Endometrial microvascular endothelial cells (primary cell): ENCODE results near the gene BRINP3. TPM values are rescaled to one million over a fixed set of nuclear protein-coding genes. Genes with fewer than 3 reads are reported as not detected.
"Not testable (repeated sequence)": the region's sequence is repeated elsewhere in the genome, so short reads cannot be mapped to it uniquely, and the experiment has no call there.

Experiments
- in situ Hi-C: cut with HindIII; loops from 2 replicates; pipeline ENCODE4 v1.10.0; 2017; ENCODE audit warnings: low sequenced_read_pairs, low pct_unique_long_range_greater_than_20kb; ENCODE audit errors: inconsistent ontology term
- total RNA-seq: library from RNA; depleted of rRNA; stranded (reverse); fragments of >200 nt; gene quantifications from one replicate; pipeline ENCODE4 v1.2.3, GENCODE V29; 2015; ENCODE audit errors: inconsistent ontology term

The BRINP3 gene
- total RNA-seq, 1 donor from 2014 or later = not detected

DNA sequence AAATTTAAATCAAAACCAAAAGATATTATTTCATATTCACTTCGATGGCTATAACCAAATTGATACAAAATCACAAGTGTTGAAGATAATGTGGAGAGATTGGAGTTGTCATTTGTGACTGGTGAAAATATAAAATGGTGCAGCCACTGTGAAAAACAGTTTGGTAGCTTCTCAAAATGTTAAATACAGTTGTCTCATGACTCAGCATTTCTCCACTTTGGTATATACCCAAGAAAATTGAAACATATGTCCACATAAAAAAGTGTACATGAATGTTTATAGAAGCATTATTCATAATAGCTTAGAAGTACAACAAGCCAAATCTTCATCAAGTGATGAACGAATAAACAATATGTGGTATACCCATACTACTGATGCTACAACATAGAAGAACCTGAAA is 318.5 kb downstream of the BRINP3 start:
- in situ Hi-C loops = no loop called here

DNA sequence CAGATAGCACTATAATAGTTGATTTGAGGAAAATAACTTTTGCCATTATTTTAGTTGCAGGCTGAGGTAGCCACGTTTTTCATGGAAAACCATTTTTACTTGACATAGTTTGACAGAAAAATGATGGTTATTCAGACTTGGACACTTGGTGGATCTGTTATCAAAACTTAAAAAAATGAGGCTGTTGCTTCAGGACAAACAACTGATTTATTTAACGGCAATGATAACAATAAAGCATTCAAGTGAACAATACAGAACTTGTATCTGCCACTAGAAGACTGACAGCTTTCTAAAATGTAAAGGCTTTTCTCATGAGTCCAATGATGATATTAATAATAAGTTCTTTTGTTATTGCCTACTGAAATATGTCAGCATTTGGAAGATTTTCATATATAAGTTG is 322.9 kb downstream of the BRINP3 start:
- in situ Hi-C loops = no loop called here

DNA sequence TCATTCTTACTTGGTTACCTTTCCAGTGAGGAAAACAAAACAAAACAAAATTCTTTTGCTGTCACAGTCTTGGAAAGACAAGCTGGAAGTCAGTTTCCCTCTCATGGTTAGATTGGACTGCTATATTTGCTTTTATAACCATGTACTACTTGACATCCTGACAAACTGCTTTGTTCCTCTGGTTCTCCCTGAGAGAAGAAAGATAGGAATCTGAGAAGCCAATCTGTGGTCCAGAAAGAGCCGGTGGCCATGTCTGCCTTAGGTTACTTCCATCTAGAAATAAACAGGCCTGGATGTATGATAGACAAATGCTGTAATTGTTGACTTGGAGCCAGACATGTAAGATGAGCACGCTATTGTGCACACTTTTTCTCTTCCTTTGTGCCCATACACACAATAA is 330.0 kb downstream of the BRINP3 start:
- in situ Hi-C loops = no loop called here

DNA sequence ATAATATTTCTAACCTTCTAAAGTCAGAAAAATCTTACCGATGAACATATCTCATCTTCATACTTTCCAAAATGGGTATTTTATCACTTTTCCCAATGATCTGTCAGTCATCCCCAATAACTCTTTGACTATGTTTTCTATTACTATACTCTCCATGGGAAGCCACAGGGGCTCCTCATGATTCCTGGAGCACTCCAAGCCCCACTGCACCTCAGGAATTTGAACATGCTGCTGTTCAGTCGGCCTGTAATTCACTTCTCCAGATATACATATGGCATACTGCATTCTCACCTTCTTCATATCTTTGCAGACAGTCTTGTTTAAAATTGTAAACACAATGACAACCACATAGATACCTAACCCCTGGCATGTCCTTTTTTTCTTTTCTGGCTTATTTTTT is 333.0 kb downstream of the BRINP3 start:
- in situ Hi-C loops = no loop called here

DNA sequence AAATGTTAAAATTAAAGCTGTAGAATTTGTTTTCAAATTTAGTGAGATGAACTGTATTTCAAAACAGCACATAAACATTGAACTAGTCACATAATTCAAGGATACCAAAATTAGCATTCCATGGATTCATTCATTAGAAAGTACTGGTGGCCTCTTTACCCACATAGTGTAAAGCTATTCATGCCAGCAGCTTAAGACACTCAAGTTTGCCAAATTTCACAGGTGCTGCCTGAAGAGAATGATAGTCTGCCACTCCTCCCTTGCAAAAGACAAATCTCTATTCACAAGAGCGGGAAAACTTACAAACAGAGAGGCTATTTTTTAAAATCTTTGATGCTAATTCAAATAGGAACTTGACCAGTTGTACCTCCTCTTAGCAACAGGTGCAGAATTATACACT is 337.0 kb downstream of the BRINP3 start:
- in situ Hi-C loops = no loop called here

DNA sequence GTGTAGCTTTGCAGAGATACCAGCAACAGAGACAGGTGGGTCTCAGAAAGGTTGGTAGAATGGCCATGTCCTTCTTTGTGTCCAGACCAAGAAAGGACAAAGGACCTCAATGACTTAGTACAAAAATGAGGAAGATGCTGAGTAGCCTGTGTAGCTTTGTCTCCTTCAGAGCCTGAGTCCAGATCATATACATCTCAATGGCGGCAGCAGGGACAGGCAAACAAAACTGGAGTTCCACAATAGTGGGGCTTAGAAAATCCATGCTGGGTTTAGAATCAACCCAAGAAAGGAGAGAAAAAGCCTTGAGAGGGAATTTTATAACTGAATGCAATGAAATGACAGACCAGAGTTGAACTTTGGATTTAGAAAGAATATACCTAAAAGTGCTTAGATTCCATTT is 339.0 kb downstream of the BRINP3 start:
- in situ Hi-C loops = no loop called here

DNA sequence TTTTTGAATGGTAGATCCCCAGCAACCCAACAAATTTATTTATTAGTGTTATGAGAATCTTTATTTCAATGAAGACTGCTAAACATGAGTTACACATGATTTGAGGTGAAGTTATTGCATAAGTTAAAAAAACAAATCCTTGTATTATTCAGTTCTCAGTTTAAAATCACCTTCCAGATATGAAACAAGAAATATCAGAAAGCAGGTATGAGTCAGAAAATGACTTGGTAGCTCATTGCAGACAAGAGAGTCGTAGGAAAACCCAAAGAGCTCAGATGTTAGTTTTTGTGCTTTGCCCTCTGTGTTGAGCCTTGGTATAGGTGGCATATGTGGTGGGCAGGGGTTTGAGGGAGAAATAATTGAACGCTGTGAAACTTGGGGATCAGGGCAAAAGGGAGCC is 339.4 kb downstream of the BRINP3 start:
- in situ Hi-C loops = no loop called here

DNA sequence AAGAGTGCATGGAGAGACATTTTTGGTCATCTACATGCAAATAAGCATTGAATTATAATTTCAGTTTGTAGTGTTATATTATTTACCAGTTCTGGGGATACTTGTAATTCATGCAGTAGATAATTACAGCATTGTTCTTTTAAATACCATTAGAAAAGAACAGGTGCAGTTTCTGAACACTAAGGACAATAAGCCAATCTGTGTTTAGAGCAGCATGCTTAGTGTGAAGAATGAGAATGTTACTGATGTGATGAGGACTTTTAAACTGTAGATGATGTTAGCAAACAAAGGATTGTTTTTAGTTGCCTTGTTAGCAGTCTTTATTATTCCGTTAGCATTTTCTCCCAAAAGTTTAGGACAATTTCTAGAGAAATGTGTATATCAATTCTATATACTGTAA is 348.3 kb downstream of the BRINP3 start:
- in situ Hi-C loops = no loop called here

DNA sequence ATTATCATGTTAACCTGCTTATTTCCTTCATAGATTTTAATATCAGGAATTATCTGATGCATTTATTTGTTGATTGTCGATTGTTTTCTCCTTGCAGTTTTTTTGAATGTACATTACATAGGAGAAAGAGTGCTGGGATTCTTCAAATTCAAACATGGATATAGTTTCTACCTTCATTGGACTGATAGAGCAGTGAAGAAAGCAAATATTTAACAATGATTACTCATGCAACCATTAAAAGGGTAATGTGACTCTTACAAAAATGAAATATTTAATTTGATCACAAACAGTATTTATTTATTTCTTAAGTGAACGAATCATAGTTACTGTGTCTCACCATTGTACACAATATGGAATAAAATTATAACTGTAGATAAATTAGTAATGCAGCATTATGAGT is 350.9 kb downstream of the BRINP3 start:
- in situ Hi-C loops = no loop called here

DNA sequence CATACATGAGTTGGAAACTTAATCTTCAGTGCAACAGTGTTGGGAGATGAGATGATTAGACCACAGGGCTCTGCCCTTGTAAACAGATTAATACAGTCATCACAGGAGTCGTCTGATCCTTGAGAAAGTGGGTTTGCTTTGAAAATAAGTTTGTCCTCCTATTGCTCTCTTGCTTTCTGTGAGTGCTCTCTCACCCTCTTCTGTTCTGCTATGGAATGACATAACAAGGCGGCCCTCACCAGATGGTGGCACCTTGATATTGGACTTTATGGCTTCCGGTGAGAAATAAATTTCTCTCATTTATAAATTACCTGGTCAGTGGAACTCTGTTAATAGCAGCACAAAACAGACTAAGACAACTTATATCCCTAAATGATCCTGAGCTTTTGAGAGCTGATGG is 353.6 kb downstream of the BRINP3 start:
- in situ Hi-C loops = no loop called here

DNA sequence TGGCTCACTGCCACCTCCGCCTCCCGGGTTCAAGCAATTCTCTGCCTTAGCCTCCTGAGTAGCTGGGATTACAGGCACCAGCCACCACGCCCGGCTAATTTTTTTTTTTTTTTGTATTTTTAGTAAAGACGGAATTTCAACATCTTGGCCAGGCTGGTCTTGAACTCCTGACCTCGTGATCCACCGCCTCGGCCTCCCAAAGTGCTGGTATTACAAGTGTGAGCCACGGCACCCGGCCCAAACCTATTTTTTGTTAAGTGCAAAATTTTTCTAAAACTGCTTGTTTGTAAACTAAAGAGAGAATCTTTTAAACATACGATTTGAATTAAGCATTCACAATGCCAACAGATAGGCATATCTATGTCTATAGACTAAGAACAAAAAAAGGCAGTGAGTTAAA is 357.1 kb downstream of the BRINP3 start:
- in situ Hi-C loops = not testable (repeated sequence)

DNA sequence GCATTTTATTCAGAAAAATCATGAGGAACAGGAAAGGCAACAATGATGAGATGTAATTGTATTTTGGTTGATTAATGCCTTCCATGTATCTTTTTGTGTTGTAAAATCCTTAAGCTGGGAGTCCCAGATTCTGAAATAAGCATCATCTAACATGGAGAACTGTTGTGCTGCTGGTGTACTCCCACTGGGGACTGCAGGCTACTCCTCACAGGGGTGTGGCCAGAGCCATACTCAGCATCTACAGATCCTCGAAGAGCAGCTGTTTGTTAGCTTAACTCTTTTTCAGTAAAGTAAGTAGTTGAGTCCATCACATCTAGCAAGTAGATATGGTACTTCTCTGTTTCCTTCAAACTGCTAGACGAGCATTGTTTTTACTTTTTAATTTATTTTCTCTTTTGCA is 358.0 kb downstream of the BRINP3 start:
- in situ Hi-C loops = no loop called here

DNA sequence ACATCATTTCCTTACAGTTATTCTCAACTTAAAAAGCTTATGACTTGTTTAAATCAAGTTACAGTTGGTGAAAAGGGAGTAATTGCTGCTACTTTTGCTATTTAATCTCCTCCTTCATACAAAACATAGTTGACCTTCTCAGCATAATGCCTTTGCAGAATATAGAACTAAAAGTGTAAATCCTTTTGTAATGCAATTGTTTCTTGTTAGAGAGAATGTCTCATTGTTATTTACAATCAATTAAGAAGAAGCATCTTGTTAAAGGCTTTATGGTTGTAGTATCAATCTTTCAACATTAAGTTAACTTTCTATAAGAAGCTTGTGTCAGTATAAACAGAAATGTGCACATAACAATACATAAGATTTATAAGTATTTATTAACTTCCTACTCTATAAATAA is 360.7 kb downstream of the BRINP3 start:
- in situ Hi-C loops = no loop called here

DNA sequence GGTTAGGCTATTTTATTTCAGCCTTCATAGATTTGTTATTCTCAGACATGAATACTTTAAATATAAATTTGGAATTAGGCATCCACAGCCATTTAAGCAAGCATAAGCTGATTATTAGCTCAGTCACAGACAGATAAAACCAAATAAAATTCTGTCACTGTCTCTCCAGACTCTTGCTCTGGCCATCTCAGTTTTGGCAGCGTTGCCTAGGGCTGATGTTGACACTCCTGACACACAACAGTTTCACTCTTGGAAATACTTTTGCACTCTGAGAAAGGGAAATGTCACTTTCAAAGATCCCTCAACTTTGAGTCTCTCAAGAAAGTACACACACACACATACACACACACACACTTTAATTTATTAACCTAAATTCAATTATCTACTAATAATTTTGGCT is 372.7 kb downstream of the BRINP3 start:
- in situ Hi-C loops = no loop called here

DNA sequence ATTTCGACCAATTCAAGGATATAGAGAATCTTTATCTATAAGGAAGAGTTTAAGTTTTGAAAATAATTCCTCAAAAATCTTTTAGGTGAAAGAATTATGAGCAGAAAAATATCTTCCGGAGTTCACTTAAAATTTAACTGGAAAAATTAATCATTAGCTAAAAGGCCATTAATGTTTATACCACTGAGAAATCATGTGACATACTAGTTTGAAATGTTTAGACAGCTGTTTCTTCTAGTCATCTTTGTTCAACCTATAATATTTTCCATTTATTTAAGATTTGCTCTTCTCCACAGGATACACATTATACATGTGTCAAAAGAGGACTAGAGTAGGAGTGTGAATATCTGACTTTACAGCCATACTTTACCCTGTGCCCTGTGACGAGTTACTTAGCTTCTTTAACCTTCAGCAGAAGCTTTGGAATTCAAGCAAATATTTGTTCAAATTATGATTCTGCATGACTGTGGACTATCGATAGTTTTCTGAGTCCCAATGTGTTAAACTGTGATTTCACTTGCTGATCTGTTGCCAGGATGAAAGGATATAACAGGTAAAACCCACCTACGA is 374.8 kb downstream of the BRINP3 start:
- in situ Hi-C loops = no loop called here

DNA sequence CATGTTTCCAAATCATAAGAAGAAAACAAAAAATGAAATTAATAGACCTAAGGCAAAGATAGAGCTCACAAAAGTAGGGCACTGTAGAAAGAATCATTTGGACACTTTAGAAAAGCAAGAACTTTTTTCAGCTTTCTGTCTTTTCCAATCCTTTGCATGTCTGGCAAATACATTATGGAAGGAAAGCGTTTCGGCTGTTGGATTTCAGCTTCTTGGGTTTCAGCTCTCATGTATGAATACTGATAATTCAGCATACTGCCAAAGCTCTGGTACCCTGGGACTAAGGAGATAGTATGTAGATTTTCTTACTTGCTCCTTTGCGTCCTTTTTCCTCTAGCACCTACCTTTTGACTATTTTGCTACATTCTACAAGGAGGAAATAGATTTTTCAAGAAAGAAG is 375.9 kb downstream of the BRINP3 start:
- in situ Hi-C loops = no loop called here

DNA sequence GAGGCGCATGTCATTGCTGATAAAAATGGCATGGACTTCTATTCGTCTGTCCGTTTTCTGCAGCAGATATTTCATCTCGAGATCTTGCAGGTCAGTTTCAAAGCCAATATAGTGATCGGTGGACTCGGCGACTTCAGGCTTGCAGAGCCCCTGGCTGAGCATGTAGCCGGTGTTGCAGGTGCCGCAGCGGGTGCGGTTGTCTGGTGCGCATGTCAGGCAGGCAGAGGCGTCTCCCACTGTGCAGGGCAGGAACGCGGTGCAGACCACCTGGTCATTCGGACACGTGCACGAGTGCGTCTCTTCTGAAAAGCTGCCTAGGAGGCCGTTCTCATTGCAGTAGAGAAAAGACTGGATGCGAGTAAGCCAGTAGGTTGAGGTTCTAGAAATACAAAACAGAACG is 378.9 kb downstream of the BRINP3 start:
- in situ Hi-C loops = no loop called here

DNA sequence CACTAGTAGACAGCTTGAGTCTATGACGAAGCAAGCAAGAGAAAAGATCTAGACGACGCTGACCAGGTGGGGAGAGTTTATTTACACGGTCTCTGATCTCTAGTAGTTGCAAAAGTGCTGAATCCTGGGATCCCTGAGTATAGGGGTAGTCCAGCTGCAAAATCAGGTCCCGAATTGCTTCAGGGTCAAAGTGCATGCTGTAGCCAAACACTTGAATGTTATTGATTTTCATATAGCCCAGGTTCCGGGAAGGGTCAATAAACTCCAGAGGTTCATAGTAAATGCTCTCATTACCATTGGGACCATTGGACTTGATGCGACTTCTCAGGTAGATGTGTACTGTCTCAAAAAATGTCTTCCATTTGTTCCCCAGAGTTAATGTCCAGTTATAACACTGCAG is 379.6 kb downstream of the BRINP3 start:
- in situ Hi-C loops = no loop called here

DNA sequence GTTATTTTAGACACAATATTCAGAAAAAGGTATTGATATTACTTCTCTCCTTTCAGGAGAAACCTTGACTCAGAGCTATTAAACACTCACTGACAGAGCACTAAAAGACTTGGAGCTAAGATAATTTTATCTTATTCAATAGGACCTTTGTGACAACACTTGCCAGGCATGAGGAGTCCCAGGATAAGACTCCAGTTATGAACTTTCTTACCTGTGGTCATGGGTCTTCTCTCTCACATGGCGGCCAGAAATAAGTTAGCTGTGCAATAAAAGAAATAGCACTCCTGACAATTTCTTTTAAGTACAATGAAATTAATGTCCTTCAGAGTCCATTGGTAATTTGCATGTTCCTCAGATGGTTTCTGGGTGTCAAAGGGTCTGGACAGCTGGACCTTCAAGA is 382.1 kb downstream of the BRINP3 start:
- in situ Hi-C loops = no loop called here

DNA sequence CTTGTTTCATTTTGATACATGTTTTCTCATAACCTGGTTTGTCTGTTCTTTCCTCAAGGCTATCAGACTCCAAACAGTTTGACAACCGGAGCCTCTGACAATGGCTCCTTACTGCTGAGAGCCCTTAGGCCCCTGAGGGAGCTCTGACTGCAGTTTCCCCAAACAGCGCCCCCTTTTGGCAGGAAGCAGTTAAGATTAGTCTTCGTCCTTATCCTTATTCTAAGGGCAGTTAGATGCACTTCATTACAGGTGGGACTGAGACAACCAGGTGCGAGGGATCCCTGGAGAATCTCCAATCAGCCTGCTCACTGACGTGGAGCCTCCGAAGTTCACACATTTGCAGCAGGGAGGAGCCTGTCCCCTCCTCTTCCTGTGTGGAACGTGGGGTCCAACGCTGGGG is 393.1 kb downstream of the BRINP3 start:
- in situ Hi-C loops = no loop called here

DNA sequence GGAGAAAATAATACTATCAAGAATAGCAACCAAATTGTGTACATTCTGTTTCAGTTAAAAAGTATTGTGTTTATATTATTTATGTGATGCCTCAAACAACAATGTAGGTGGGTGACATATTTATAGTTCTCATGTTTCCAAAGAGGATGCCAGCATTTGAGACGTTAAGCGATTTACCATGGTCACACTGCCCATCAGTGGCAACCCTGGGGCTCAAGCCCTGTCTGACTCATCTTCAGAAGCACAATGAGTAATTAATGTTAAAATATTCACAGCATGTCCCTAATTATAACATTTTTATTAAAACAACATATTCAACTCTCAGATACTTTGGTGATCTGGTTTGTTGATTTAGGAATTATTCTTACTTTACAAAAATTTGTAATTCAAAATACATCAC is 409.4 kb downstream of the BRINP3 start:
- in situ Hi-C loops = no loop called here

DNA sequence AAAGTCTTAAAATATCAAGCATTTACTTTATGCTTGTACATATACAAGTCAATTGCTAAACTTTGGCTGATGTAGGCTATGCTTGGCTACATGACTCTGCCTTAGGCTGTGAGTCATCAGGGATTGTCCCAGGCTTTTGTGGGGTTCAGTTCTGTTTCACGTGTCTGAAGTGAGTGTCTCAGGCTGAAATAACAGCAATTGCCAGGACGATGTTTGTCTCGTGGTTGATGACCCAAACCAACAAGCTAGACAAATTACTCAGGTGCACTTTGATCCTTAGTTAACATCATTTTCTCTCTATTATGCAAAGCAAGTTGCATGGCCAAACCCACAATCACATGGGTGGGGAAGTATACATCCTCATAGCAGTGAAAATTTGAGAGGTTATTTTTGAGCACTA is 410.1 kb downstream of the BRINP3 start:
- in situ Hi-C loops = no loop called here
